K562 (cell line): Measurements from ENCODE around the gene ADI1.

Experiments used
- ATF7 ChIP-seq: fragments of 450-650 bp; IDR thresholded peaks from 2 replicates; pipeline ENCODE4 v1.7.1; 2014; ENCODE audit warnings: mild to moderate bottlenecking, moderate library complexity
- CBX5 ChIP-seq: IDR thresholded peaks from 2 replicates; pipeline ENCODE4 v1.6.1; 2014; ENCODE audit warnings: low read depth, borderline replicate concordance
- FOSL1 ChIP-seq: fragments of 200-800 bp; sonication (Bioruptor generic); conservative IDR thresholded peaks from 2 replicates; pipeline ENCODE4 v1.6.1; 2016; ENCODE audit warnings: missing genetic modification characterization, missing compliant biosample characterization
- FOXJ2 ChIP-seq: fragments of 200-800 bp; sonication (Bioruptor generic); IDR thresholded peaks from 2 replicates; pipeline ENCODE4 v1.6.1; 2016; ENCODE audit warnings: missing genetic modification characterization, missing compliant biosample characterization
- FOXJ3 ChIP-seq: sonication (generic); formaldehyde crosslinking; IDR thresholded peaks from 2 replicates; pipeline ENCODE4 v1.4.0; 2020; ENCODE audit warnings: mild to moderate bottlenecking, missing genetic modification reagents
- MYBL2 ChIP-seq, 2 experiments: fragments of 450-650 bp in 1 of 2; sonication (generic) in 1 of 2; formaldehyde crosslinking in 1 of 2; IDR thresholded peaks; 2 replicates each; pipeline versions ENCODE4 v1.6.1 to v1.8.1; 2017 to 2022; ENCODE audit warnings: borderline replicate concordance in 1 of 2, inconsistent platforms in 1 of 2, low read depth in 1 of 2, mild to moderate bottlenecking in 1 of 2, missing genetic modification reagents in 1 of 2, moderate library complexity in 1 of 2
- NR2F6 ChIP-seq: fragments of 450-650 bp; formaldehyde crosslinking; IDR thresholded peaks from 2 replicates; pipeline ENCODE4 v1.4.0; 2020; ENCODE audit warnings: mild to moderate bottlenecking
- PYGO2 ChIP-seq: fragments of 450-650 bp; IDR thresholded peaks from 2 replicates; pipeline ENCODE4 v1.6.1; 2016; ENCODE audit warnings: mild to moderate bottlenecking, missing genetic modification characterization, moderate library complexity, missing compliant biosample characterization
- SAFB2 ChIP-seq: fragments of 200-400 bp; formaldehyde crosslinking; IDR thresholded peaks from 2 replicates; pipeline ENCODE4 v1.6.1; 2018; ENCODE audit warnings: borderline replicate concordance, low read length, low read depth, moderate library complexity; ENCODE audit not compliant: severe bottlenecking
- SRSF9 ChIP-seq: fragments of 200-400 bp; formaldehyde crosslinking; IDR thresholded peaks from 2 replicates; pipeline ENCODE4 v1.6.1; 2017; ENCODE audit warnings: low read depth, low read length, borderline replicate concordance
- USF1 ChIP-seq: sonication (generic); formaldehyde crosslinking; IDR thresholded peaks from 2 replicates; pipeline ENCODE4 v1.9.0; 2022; ENCODE audit warnings: mild to moderate bottlenecking, missing genetic modification reagents

- no peak for TF ChIP-seq ATF7
- TF ChIP-seq NR2F6: no peak
- no peak for TF ChIP-seq SAFB2
- TF ChIP-seq MYBL2 (IDR thresholded peaks at IDR 0.05; ENCODE audit: low read depth): no peak
- TF ChIP-seq MYBL2 (CRISPR knock-in tag; IDR thresholded peaks at IDR 0.05; ENCODE audit: borderline replicate concordance): no peak
- TF ChIP-seq FOSL1: no peak
- TF ChIP-seq FOXJ3 (CRISPR knock-in tag): no peak
- TF ChIP-seq PYGO2 (tag): no peak
- no peak for TF ChIP-seq USF1
- no peak for TF ChIP-seq CBX5
- TF ChIP-seq FOXJ2: no peak
- TF ChIP-seq SRSF9: no peak
Measured at GRCh38 chr2:3527886-3528785, 8.8 kb upstream of the ADI1 start.
